Thymus (tissue), 11 donors: ENCODE measurements around the gene GRK5. TPM values are rescaled to one million over a fixed set of nuclear protein-coding genes. Genes with fewer than 3 reads are reported as not detected.

Experiments used
- DNase-seq, 9 donors: peaks; one replicate each; pipeline ENCODE4 v3.0.0-alpha.2; 2013; ENCODE audit warnings: low spot score in 9 of 9, low read depth in 6 of 9, missing footprints in 1 of 9
- H3K27ac ChIP-seq, 2 donors: one replicate each; pipeline ENCODE4 v1.5.1; 2013; ENCODE audit warnings: control low read depth in 1 of 2, low read depth in 1 of 2, low read length in 1 of 2, mild to moderate bottlenecking in 1 of 2, moderate library complexity in 1 of 2
- H3K27me3 ChIP-seq, 2 donors: one replicate each; pipeline ENCODE4 v1.5.1; 2013; ENCODE audit warnings: low read length in 1 of 2; ENCODE audit not compliant: control insufficient read depth in 2 of 2, insufficient read depth in 1 of 2
- H3K36me3 ChIP-seq, 2 donors: one replicate each; pipeline ENCODE4 v1.5.1; 2013; ENCODE audit warnings: low read length in 1 of 2, mild to moderate bottlenecking in 1 of 2, moderate library complexity in 1 of 2; ENCODE audit not compliant: control insufficient read depth in 2 of 2, insufficient read depth in 2 of 2
- H3K4me1 ChIP-seq, 2 donors: one replicate each; pipeline ENCODE4 v1.5.1; 2013; ENCODE audit warnings: low read length in 2 of 2; ENCODE audit not compliant: control insufficient read depth in 2 of 2, insufficient read depth in 2 of 2
- H3K4me3 ChIP-seq, 2 donors: one replicate each; pipeline ENCODE4 v1.5.1; 2013; ENCODE audit warnings: low read length in 2 of 2, control low read depth in 1 of 2, mild to moderate bottlenecking in 1 of 2
- H3K9me3 ChIP-seq, 2 donors: one replicate each; pipeline ENCODE4 v1.5.1; 2013; ENCODE audit warnings: low read length in 1 of 2, mild to moderate bottlenecking in 1 of 2; ENCODE audit not compliant: control insufficient read depth in 2 of 2, insufficient read depth in 1 of 2
- WGBS: extraction: QIAGEN DNeasy Blood & Tissue Kit; methylation state at CpG from one replicate; pipeline ENCODE4 v1.1.7; 2013; 5-methylcytosine and 5-hydroxymethylcytosine counted together
- polyA plus RNA-seq: library from polyadenylated mRNA; stranded (reverse); fragments of 200-250 nt; gene quantifications from one replicate; pipeline ENCODE4 v1.2.3, GENCODE V29; 2013
- total RNA-seq: library from RNA; stranded (reverse); fragments of 120-200 nt; gene quantifications from one replicate; pipeline ENCODE4 v1.2.4, GENCODE V29; 2013
- donor health status: healthy.

The GRK5 gene
- total and polyA plus RNA-seq, 2 donors = 14.4 to 18.5 TPM

GRCh38 chr10:119350502-119351097 is 143.2 kb downstream of the GRK5 start:
- Histone ChIP-seq H3K27ac (no peak overlapping the region), H3K36me3 (peaks cover 6 to 28% of the 10 kb centered on the region in 2 donors), H3K27me3 (no peaks in the 10 kb centered on the region), H3K9me3 (peaks cover 0 to 10% of the 10 kb centered on the region in 2 donors), H3K4me1 (peaks cover 0 to 4% of the 10 kb centered on the region in 2 donors), H3K4me3 (no peak overlapping the region)
- DNase-seq = no peak
- 95% methylated on average over 8 of the region's 8 CpGs for WGBS

- no peak for DNase-seq
- no peaks in the 10 kb centered on the region for H3K27me3 ChIP-seq
- peaks cover 6 to 28% of the 10 kb centered on the region in 2 donors for H3K36me3 ChIP-seq
- WGBS = 98% methylated on average over 4 of the region's 4 CpGs
- H3K4me3 ChIP-seq = no peak overlapping the region
- H3K9me3 ChIP-seq = peaks cover 0 to 10% of the 10 kb centered on the region in 2 donors
- peaks cover 0 to 4% of the 10 kb centered on the region in 2 donors for H3K4me1 ChIP-seq
- H3K27ac ChIP-seq = no peak overlapping the region
Observed at GRCh38 chr10:119351189-119351588, 143.8 kb downstream of the GRK5 start.

GRCh38 chr10:119352042-119352441 is 144.7 kb downstream of the GRK5 start:
- no peaks in the 10 kb centered on the region for H3K27me3 ChIP-seq
- peaks cover 0 to 4% of the 10 kb centered on the region in 2 donors for H3K4me1 ChIP-seq
- DNase-seq = no peak
- 72% methylated on average over 2 of the region's 2 CpGs for WGBS
- no peak overlapping the region for H3K27ac ChIP-seq
- H3K9me3 ChIP-seq = peaks cover 0 to 10% of the 10 kb centered on the region in 2 donors
- no peak overlapping the region for H3K4me3 ChIP-seq
- H3K36me3 ChIP-seq = peaks cover 6 to 28% of the 10 kb centered on the region in 2 donors

- H3K4me1 ChIP-seq = peaks cover 0 to 4% of the 10 kb centered on the region in 2 donors
- peaks cover 5 to 24% of the 10 kb centered on the region in 2 donors for H3K36me3 ChIP-seq
Observed at GRCh38 chr10:119352807-119353206, 145.4 kb downstream of the GRK5 start.

GRCh38 chr10:119353421-119353820 is 146.1 kb downstream of the GRK5 start:
- no peak for DNase-seq
- H3K27ac ChIP-seq = no peak overlapping the region
- WGBS = 94% methylated on average over 2 of the region's 2 CpGs

More at GRCh38 chr10:119352807-119353206, 145.4 kb downstream of the GRK5 start:
- Histone ChIP-seq H3K4me3 (no peak overlapping the region), H3K27me3 (no peaks in the 10 kb centered on the region), H3K9me3 (peaks cover 0 to 10% of the 10 kb centered on the region in 2 donors), H3K27ac (no peak overlapping the region)
- no peak for DNase-seq
- 87% methylated on average over 6 of the region's 6 CpGs for WGBS

GRCh38 chr10:119355930-119356329 is 148.6 kb downstream of the GRK5 start:
- Histone ChIP-seq H3K27me3 (no peaks in the 10 kb centered on the region), H3K9me3 (peaks cover 0 to 12% of the 10 kb centered on the region in 2 donors), H3K36me3 (peaks cover 2 to 6% of the 10 kb centered on the region in 2 donors), H3K27ac (no peak overlapping the region), H3K4me1 (no peaks in the 10 kb centered on the region), H3K4me3 (no peak overlapping the region)
- 94% methylated on average over 2 of the region's 2 CpGs for WGBS
- DNase-seq = no peak

More at GRCh38 chr10:119353421-119353820, 146.1 kb downstream of the GRK5 start:
- peaks cover 0 to 10% of the 10 kb centered on the region in 2 donors for H3K9me3 ChIP-seq
- H3K4me1 ChIP-seq = peaks cover 0 to 4% of the 10 kb centered on the region in 2 donors
- no peaks in the 10 kb centered on the region for H3K27me3 ChIP-seq
- H3K36me3 ChIP-seq = peaks cover 5 to 21% of the 10 kb centered on the region in 2 donors
- no peak overlapping the region for H3K4me3 ChIP-seq

- no peak for DNase-seq
- H3K27me3 ChIP-seq = no peaks in the 10 kb centered on the region
- H3K4me3 ChIP-seq = no peak overlapping the region
- H3K4me1 ChIP-seq = no peaks in the 10 kb centered on the region
- no peaks in the 10 kb centered on the region for H3K36me3 ChIP-seq
- WGBS = 98% methylated on average over 14 of the region's 14 CpGs
- H3K9me3 ChIP-seq = peaks cover 0 to 7% of the 10 kb centered on the region in 2 donors
- no peak overlapping the region for H3K27ac ChIP-seq
Observed at GRCh38 chr10:119357412-119358151, 150.2 kb downstream of the GRK5 start.

GRCh38 chr10:119358152-119358512 is 150.8 kb downstream of the GRK5 start:
- Histone ChIP-seq H3K4me3 (no peak overlapping the region), H3K9me3 (peaks cover 0 to 7% of the 10 kb centered on the region in 2 donors), H3K36me3 (no peaks in the 10 kb centered on the region), H3K27ac (no peak overlapping the region), H3K27me3 (no peaks in the 10 kb centered on the region), H3K4me1 (no peaks in the 10 kb centered on the region)
- no peak for DNase-seq
- WGBS = 95% methylated on average over 6 of the region's 6 CpGs

- DNase-seq = no peak
- H3K4me3 ChIP-seq = no peak overlapping the region
- H3K27ac ChIP-seq = no peak overlapping the region
- no peaks in the 10 kb centered on the region for H3K27me3 ChIP-seq
- peaks cover 0 to 7% of the 10 kb centered on the region in 2 donors for H3K9me3 ChIP-seq
- H3K4me1 ChIP-seq = no peaks in the 10 kb centered on the region
- 94% methylated on average over 2 of the region's 2 CpGs for WGBS
- H3K36me3 ChIP-seq = no peaks in the 10 kb centered on the region
Observed at GRCh38 chr10:119358567-119358966, 151.2 kb downstream of the GRK5 start.
